Lower leg skin (tissue), 3 donors: Measurements from ENCODE around the gene CCDC43.

ENCODE experiments used
- CTCF ChIP-seq, 3 donors: fragments of 450-650 bp; IDR thresholded peaks; one replicate each; pipeline ENCODE4 v1.5.1; 2016; ENCODE audit warnings: antibody characterized with exemption in 3 of 3, mild to moderate bottlenecking in 3 of 3, moderate library complexity in 2 of 3
- POLR2A ChIP-seq, 2 donors: fragments of 450-650 bp; IDR thresholded peaks; one replicate each; pipeline ENCODE4 v1.6.1; 2016 to 2017; ENCODE audit warnings: antibody characterized with exemption in 2 of 2, mild to moderate bottlenecking in 1 of 2, moderate library complexity in 1 of 2

GRCh38 chr17:44738214-44738906 lies 48.8 kb upstream of the CCDC43 start:
- TF ChIP-seq POLR2A (IDR thresholded peaks at IDR 0.05) (no peak), CTCF (IDR thresholded peaks at IDR 0.05) (no peak)
